GM12878 (cell line): ENCODE results near the gene BTBD10. TPM values are rescaled to one million over a fixed set of nuclear protein-coding genes. Genes with fewer than 3 reads are reported as not detected.

ENCODE experiments used
- ATAC-seq: fragments of 200-7000 bp; cut with Tn5 transposase; 3 replicates; pipeline ENCODE4 v1.9.1; 2020; ENCODE audit warnings: mild to moderate bottlenecking, moderate library complexity
- BruUV-seq: library from RNA; stranded (reverse); fragments of 400-500 nt; replicated peaks from 2 replicates; lab custom pipeline; 2021; lab: Mats Ljungman, UMichigan
- CTCF ChIA-PET: fragments of 300-600 bp; sonication (Branson Sonifier 250); formaldehyde crosslinking; extraction: SDS; loops from one replicate; lab custom pipeline; 2021; ENCODE audit warnings: inconsistent platforms; lab: Yijun Ruan, JAX
- POLR2A ChIA-PET: fragments of 350-600 bp; formaldehyde crosslinking; extraction: SDS; loops from one replicate; lab custom pipeline; 2021; ENCODE audit warnings: inconsistent platforms; lab: Charles Lee
- RAD21 ChIA-PET: fragments of 300-600 bp; sonication (Branson Sonifier 250); formaldehyde crosslinking; loops from one replicate; lab custom pipeline; 2023; ENCODE audit warnings: antibody characterized with exemption; ENCODE audit not compliant: unreplicated experiment; lab: Charles Lee
- SMC1A ChIA-PET: fragments of 300-600 bp; sonication (Branson Sonifier 250); formaldehyde crosslinking; loops from one replicate; lab custom pipeline; 2023; ENCODE audit not compliant: unreplicated experiment, uncharacterized antibody; lab: Charles Lee
- DNase-seq: peaks from one replicate; pipeline ENCODE4 v3.0.0-alpha.2; 2011; ENCODE audit warnings: low read depth, low spot score
- FAIRE-seq: peaks from 3 replicates; lab custom pipeline; 2011; peaks lifted over from hg19 to GRCh38; lab: Jason Lieb, UNC
- H2AFZ ChIP-seq: 2 replicates; pipeline ENCODE4 v1.6.0; 2011; ENCODE audit warnings: low read depth, low read length, control low read depth; ENCODE audit not compliant: control insufficient read depth
- H3K27ac ChIP-seq: 2 replicates; pipeline ENCODE4 v1.5.1; 2011; ENCODE audit warnings: control low read depth; ENCODE audit not compliant: control insufficient read depth, insufficient read depth
- H3K27me3 ChIP-seq, 2 experiments: replicated peaks in 1 of 2; 2 replicates each; pipeline versions ENCODE4 v1.6.0 to v1.6.1; 2011; ENCODE audit warnings: low read length in 1 of 2; ENCODE audit not compliant: control insufficient read depth in 2 of 2, insufficient read depth in 2 of 2
- H3K36me3 ChIP-seq, 2 experiments: 2 replicates each; pipeline ENCODE4 v1.5.1; 2011; ENCODE audit warnings: low read length in 1 of 2; ENCODE audit not compliant: control insufficient read depth in 2 of 2, insufficient read depth in 2 of 2
- H3K4me1 ChIP-seq: 2 replicates; pipeline ENCODE4 v1.6.1; 2011; ENCODE audit warnings: mild to moderate bottlenecking, low read length, moderate library complexity, mixed read lengths; ENCODE audit not compliant: control insufficient read depth, insufficient read depth
- H3K4me2 ChIP-seq: 2 replicates; pipeline ENCODE4 v1.6.0; 2011; ENCODE audit warnings: control low read depth; ENCODE audit not compliant: control insufficient read depth, insufficient read depth
- H3K4me3 ChIP-seq: fragments of 200-600 bp; sonication (generic); 2 replicates; pipeline ENCODE4 v1.5.1; 2016
- H3K79me2 ChIP-seq: 2 replicates; pipeline ENCODE4 v1.6.0; 2011; ENCODE audit warnings: low read length; ENCODE audit not compliant: control insufficient read depth, insufficient read depth
- H3K9ac ChIP-seq: 2 replicates; pipeline ENCODE4 v1.8.0; 2011; ENCODE audit warnings: low read length, control low read depth, mixed read lengths; ENCODE audit not compliant: control insufficient read depth, insufficient read depth
- H3K9me3 ChIP-seq: replicated peaks from 3 replicates; pipeline ENCODE4 v1.5.1; 2011; ENCODE audit warnings: mild to moderate bottlenecking, low read length; ENCODE audit not compliant: control insufficient read depth, insufficient read depth
- H4K20me1 ChIP-seq: 2 replicates; pipeline ENCODE4 v1.6.0; 2011; ENCODE audit not compliant: control insufficient read depth, insufficient read depth
- CBX3 ChIP-seq: fragments of 200-600 bp; sonication (generic); IDR thresholded peaks from 2 replicates; pipeline ENCODE4 v1.6.1; 2016; ENCODE audit warnings: low read depth, borderline replicate concordance
- CHD2 ChIP-seq: IDR thresholded peaks from 2 replicates; pipeline ENCODE4 v1.6.1; 2011; ENCODE audit warnings: low read depth, low read length, improper control_type of control experiment, borderline replicate concordance
- HDAC6 ChIP-seq: fragments of 200-600 bp; sonication (generic); IDR thresholded peaks from one replicate; pipeline ENCODE4 v1.8.0; 2017; ENCODE audit warnings: antibody characterized with exemption; ENCODE audit not compliant: unreplicated experiment
- JUNB ChIP-seq: IDR thresholded peaks from 2 replicates; pipeline ENCODE4 v1.6.1; 2016; ENCODE audit warnings: antibody characterized with exemption, mild to moderate bottlenecking
- MXI1 ChIP-seq: fragments of 150-350 bp; IDR thresholded peaks from 2 replicates; pipeline ENCODE4 v1.6.1; 2011; ENCODE audit warnings: low read depth, mild to moderate bottlenecking, inconsistent platforms, low read length, improper control_type of control experiment
- SPI1 ChIP-seq: IDR thresholded peaks from 2 replicates; pipeline ENCODE4 v1.6.1; 2011; ENCODE audit warnings: low read depth, mild to moderate bottlenecking, low read length, moderate library complexity, borderline replicate concordance; ENCODE audit not compliant: insufficient read depth
- WGBS: methylation state at CpG from one replicate; pipeline ENCODE4 v1.1.6; 2016; ENCODE audit warnings: low lambda C conversion rate; ENCODE audit not compliant: insufficient replicate concordance, insufficient coverage; ENCODE audit errors: missing lambda C conversion rate; 5-methylcytosine and 5-hydroxymethylcytosine counted together
- in situ Hi-C: fragments of 300-500 bp; cut with MboI; formaldehyde crosslinking; loops from 9 replicates; pipeline ENCODE4 v1.14.3; 2018; ENCODE audit warnings: mixed read lengths
- intact Hi-C: fragments of 100-400 bp; cut with micrococcal nuclease; formaldehyde crosslinking; loops from one replicate; pipeline ENCODE4 v1.14.2; 2022; ENCODE audit not compliant: unreplicated experiment
- polyA plus RNA-seq, 11 experiments: library from polyadenylated mRNA; depleted of rRNA in 4 of 11; unstranded in 6 of 11; stranded (reverse) in 5 of 11; fragments of >200 nt; fragmentation: Nextera tagmentation in 4 of 11; fragmentation: Illumina TruSeq in 1 of 11; extraction: Ambion mirVana in 4 of 11; extraction: Trizol in 1 of 11; gene quantifications; 1 replicate in 1 of 11; 2 replicates in 10 of 11; pipeline versions ENCODE4 v1.2.1 to v1.2.3, GENCODE V29; 2011 to 2016; ENCODE audit warnings: inconsistent platforms in 2 of 11, missing spikeins in 2 of 11, low read depth in 1 of 11
- total RNA-seq, 4 experiments: library from RNA; depleted of rRNA in 3 of 4; stranded (reverse); fragments of >200 nt in 3 of 4; fragmentation: Illumina TruSeq in 1 of 4; extraction: Trizol in 1 of 4; gene quantifications; 2 replicates each; pipeline versions ENCODE4 v1.2.1 to v1.2.3, GENCODE V29; 2013 to 2021
- TF ChIP-seq, protein P1 (sequence below): fragments of 450-650 bp; IDR thresholded peaks from 2 replicates; pipeline ENCODE4 v1.6.1; 2017; ENCODE audit warnings: low read depth, mild to moderate bottlenecking, moderate library complexity
- TF ChIP-seq, protein P2 (sequence below): fragments of 150-350 bp; IDR thresholded peaks from 2 replicates; pipeline ENCODE4 v1.6.1; 2014; ENCODE audit warnings: mild to moderate bottlenecking, low read depth, low read length
- TF ChIP-seq, protein P3 (sequence below): fragments of 450-650 bp; IDR thresholded peaks from 2 replicates; pipeline ENCODE4 v1.6.1; 2016; ENCODE audit warnings: mild to moderate bottlenecking, moderate library complexity, borderline replicate concordance
- TF ChIP-seq, protein P4 (sequence below): IDR thresholded peaks from 2 replicates; pipeline ENCODE4 v1.6.1; 2011; ENCODE audit warnings: mild to moderate bottlenecking, low read depth, low read length, moderate library complexity; ENCODE audit not compliant: insufficient replicate concordance
- TF ChIP-seq, protein P5 (sequence below): fragments of 450-650 bp; IDR thresholded peaks from 2 replicates; pipeline ENCODE4 v1.6.1; 2017; ENCODE audit warnings: mild to moderate bottlenecking, moderate library complexity

The BTBD10 gene
- total and polyA plus RNA-seq, 10 of the 15 experiments (the other 5 are each of a cell fraction or from before 2014, with no cell fraction given): 20.8 to 38.8 (median 26.9) TPM

DNA sequence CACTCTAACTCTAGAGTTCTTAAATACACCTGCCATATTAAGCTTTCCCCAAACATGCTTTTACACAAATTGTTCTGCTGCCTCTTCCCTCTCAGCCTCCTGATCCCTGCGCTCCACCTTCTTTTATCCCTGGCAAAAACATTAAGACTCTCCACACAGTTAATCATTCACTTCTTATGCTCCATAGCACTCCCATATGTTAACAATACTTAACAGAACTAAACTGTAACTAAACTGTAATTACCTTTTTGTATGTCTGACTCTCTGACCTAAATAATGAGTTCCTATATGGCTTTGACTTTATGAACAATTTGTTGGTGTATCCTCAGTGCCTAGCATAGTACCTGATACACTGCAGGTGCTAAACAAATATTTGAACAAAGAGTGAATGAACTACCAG lies 71.8 kb downstream of the BTBD10 start:
- CTCF ChIA-PET: no interaction called here
- no TSS peak for BruUV-seq
- Histone ChIP-seq H3K9me3 (no peaks in the 10 kb centered on the region), H3K27me3 (no peaks in the 10 kb centered on the region), H2AFZ (no peak overlapping the region), H3K4me2 (no peak overlapping the region), H3K4me3 (no peak overlapping the region), H4K20me1 (no peaks in the 10 kb centered on the region), H3K27ac (no peak overlapping the region), H3K4me1 (no peaks in the 10 kb centered on the region), H3K36me3 (peaks cover 0 to 5% of the 10 kb centered on the region in 2 experiments; a peak in 3 of 4 replicates), H3K79me2 (no peaks in the 10 kb centered on the region), H3K9ac (no peak overlapping the region)
- RAD21 ChIA-PET: no interaction called here
- 94% methylated on average over 1 of the region's 1 CpG for WGBS
- SMC1A ChIA-PET: interaction anchor here (1.1 kb wide), 1 partner anchor 38 kb away, joined by 4 read pairs; no protein-coding TSS in a partner anchor
- intact Hi-C loops: no loop called here
- ATAC-seq (no peak), DNase-seq (no peak), FAIRE-seq (no peak)
- in situ Hi-C loops: no loop called here
- POLR2A ChIA-PET: no interaction called here
- TF ChIP-seq, protein P1, sequence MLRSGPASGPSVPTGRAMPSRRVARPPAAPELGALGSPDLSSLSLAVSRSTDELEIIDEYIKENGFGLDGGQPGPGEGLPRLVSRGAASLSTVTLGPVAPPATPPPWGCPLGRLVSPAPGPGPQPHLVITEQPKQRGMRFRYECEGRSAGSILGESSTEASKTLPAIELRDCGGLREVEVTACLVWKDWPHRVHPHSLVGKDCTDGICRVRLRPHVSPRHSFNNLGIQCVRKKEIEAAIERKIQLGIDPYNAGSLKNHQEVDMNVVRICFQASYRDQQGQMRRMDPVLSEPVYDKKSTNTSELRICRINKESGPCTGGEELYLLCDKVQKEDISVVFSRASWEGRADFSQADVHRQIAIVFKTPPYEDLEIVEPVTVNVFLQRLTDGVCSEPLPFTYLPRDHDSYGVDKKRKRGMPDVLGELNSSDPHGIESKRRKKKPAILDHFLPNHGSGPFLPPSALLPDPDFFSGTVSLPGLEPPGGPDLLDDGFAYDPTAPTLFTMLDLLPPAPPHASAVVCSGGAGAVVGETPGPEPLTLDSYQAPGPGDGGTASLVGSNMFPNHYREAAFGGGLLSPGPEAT: no peak
- no peak for TF ChIP-seq MXI1
- TF ChIP-seq SPI1: no peak
- TF ChIP-seq, protein P2, sequence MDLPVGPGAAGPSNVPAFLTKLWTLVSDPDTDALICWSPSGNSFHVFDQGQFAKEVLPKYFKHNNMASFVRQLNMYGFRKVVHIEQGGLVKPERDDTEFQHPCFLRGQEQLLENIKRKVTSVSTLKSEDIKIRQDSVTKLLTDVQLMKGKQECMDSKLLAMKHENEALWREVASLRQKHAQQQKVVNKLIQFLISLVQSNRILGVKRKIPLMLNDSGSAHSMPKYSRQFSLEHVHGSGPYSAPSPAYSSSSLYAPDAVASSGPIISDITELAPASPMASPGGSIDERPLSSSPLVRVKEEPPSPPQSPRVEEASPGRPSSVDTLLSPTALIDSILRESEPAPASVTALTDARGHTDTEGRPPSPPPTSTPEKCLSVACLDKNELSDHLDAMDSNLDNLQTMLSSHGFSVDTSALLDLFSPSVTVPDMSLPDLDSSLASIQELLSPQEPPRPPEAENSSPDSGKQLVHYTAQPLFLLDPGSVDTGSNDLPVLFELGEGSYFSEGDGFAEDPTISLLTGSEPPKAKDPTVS: no peak
- TF ChIP-seq, protein P3, sequence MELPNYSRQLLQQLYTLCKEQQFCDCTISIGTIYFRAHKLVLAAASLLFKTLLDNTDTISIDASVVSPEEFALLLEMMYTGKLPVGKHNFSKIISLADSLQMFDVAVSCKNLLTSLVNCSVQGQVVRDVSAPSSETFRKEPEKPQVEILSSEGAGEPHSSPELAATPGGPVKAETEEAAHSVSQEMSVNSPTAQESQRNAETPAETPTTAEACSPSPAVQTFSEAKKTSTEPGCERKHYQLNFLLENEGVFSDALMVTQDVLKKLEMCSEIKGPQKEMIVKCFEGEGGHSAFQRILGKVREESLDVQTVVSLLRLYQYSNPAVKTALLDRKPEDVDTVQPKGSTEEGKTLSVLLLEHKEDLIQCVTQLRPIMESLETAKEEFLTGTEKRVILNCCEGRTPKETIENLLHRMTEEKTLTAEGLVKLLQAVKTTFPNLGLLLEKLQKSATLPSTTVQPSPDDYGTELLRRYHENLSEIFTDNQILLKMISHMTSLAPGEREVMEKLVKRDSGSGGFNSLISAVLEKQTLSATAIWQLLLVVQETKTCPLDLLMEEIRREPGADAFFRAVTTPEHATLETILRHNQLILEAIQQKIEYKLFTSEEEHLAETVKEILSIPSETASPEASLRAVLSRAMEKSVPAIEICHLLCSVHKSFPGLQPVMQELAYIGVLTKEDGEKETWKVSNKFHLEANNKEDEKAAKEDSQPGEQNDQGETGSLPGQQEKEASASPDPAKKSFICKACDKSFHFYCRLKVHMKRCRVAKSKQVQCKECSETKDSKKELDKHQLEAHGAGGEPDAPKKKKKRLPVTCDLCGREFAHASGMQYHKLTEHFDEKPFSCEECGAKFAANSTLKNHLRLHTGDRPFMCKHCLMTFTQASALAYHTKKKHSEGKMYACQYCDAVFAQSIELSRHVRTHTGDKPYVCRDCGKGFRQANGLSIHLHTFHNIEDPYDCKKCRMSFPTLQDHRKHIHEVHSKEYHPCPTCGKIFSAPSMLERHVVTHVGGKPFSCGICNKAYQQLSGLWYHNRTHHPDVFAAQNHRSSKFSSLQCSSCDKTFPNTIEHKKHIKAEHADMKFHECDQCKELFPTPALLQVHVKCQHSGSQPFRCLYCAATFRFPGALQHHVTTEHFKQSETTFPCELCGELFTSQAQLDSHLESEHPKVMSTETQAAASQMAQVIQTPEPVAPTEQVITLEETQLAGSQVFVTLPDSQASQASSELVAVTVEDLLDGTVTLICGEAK: no peak
- TF ChIP-seq JUNB: no peak
- TF ChIP-seq, protein P4, sequence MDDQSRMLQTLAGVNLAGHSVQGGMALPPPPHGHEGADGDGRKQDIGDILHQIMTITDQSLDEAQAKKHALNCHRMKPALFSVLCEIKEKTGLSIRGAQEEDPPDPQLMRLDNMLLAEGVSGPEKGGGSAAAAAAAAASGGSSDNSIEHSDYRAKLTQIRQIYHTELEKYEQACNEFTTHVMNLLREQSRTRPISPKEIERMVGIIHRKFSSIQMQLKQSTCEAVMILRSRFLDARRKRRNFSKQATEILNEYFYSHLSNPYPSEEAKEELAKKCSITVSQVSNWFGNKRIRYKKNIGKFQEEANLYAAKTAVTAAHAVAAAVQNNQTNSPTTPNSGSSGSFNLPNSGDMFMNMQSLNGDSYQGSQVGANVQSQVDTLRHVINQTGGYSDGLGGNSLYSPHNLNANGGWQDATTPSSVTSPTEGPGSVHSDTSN: no peak
- no peak for TF ChIP-seq CBX3
- TF ChIP-seq HDAC6: no peak
- TF ChIP-seq CHD2: no peak
- TF ChIP-seq, protein P5, sequence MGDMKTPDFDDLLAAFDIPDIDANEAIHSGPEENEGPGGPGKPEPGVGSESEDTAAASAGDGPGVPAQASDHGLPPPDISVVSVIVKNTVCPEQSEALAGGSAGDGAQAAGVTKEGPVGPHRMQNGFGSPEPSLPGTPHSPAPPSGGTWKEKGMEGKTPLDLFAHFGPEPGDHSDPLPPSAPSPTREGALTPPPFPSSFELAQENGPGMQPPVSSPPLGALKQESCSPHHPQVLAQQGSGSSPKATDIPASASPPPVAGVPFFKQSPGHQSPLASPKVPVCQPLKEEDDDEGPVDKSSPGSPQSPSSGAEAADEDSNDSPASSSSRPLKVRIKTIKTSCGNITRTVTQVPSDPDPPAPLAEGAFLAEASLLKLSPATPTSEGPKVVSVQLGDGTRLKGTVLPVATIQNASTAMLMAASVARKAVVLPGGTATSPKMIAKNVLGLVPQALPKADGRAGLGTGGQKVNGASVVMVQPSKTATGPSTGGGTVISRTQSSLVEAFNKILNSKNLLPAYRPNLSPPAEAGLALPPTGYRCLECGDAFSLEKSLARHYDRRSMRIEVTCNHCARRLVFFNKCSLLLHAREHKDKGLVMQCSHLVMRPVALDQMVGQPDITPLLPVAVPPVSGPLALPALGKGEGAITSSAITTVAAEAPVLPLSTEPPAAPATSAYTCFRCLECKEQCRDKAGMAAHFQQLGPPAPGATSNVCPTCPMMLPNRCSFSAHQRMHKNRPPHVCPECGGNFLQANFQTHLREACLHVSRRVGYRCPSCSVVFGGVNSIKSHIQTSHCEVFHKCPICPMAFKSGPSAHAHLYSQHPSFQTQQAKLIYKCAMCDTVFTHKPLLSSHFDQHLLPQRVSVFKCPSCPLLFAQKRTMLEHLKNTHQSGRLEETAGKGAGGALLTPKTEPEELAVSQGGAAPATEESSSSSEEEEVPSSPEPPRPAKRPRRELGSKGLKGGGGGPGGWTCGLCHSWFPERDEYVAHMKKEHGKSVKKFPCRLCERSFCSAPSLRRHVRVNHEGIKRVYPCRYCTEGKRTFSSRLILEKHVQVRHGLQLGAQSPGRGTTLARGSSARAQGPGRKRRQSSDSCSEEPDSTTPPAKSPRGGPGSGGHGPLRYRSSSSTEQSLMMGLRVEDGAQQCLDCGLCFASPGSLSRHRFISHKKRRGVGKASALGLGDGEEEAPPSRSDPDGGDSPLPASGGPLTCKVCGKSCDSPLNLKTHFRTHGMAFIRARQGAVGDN: no peak
